GM19035 (cell line): Measurements from ENCODE around the gene CD180.

Source experiments
- ATAC-seq: cut with Tn5 transposase; IDR thresholded peaks from one replicate; pipeline ENCODE4 v1.9.1; 2021; ENCODE audit not compliant: unreplicated experiment

Gene CD180

DNA sequence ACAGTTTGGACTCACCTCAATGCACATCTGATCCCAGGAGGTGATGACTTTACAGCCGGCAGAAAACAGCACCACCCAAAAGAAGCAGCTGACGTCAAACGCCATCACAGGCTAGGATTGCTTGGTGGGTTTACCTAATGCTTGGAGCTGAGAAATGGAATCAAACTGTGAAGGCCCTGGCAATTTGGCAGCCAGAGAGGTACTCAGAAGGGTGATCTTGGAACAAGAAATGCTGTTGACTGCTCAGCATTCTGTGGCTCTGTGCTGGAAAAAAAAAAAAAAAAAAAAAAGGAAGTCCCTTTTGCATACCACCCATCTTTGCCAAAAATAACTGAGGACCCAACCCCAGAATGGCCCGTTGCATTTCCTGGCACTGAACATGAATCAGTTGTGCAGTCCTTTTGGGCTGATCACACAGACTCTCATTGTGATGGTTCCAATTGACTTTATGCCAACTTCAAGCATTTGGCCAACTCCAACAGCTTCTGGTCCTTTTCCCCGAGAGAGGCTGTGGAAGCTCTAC, at the start of gene CD180:
TSS of gene CD180 (minus strand) at position 263 of the 523 bp plus-strand sequence. CDS start at position 105, 158 bp downstream.
- ATAC-seq: no peak

DNA sequence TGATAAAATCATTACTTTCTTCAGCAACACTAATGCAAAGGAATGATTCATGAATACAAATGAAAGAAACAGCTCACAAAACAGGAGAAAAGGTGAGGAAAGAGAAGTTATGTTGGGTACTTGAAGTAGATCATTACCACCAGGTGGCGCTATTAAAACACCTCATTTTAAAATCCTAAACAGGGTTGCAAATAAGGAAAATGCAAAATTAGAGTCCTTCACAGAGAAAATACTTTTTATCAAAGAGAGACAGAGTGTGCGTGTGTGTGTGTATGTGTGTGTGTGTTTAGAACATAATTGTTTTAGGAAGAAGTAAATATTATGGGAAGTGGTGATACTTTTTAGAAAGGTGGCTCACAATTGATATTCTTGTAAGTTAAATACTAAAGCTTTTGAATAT, 49.5 kb upstream of the CD180 start:
- ATAC-seq: no peak

DNA sequence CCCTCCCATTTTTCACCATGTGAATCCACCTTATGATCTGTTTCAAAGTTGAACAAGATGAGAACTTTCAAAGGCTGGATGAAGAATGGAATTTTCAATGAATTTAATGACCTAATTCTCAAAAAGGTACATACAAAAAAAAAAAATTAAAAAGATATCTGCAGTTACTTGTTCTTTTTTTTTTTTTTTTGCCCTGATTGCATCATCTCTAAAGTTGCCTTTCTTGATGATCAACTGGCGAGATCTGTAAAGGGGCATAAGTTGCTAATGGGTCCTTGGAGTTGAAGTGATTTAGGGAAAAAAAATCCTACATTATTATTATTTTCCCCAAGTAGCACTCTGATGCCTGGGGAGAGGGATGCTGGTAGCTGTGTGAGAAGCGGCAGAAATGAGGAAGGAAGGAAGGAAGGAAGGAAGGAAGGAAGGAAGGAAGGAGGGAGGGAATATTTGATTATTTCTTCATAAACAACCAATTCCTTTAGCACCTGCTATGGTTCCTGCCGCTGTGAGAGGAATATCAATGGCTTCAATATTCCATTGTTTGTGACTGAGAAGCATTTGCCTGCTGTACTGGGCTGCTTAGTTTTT, 48.8 kb upstream of the CD180 start:
- ATAC-seq: no peak

DNA sequence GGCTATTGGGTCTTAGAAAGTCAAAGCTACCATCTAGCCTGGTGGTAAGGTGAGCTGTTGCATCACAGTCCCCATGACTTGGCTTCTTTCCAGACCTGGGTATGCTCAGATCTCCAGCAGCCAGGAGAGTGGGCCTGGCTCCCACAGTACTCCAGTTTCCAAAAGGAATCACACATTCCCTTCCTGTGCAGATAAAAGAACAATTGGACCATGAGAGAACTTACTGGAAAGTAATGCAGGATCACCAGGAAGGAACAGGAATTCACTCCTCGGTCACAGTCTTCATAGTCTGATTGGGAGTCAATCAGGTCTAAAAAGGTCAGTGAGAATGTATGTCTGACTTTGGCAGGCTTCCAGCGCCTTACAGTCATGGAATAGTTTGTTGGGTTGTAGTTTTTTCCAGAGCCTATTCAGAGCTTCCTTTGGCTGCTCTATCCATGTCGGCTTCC, 47.8 kb upstream of the CD180 start:
- no peak for ATAC-seq

DNA sequence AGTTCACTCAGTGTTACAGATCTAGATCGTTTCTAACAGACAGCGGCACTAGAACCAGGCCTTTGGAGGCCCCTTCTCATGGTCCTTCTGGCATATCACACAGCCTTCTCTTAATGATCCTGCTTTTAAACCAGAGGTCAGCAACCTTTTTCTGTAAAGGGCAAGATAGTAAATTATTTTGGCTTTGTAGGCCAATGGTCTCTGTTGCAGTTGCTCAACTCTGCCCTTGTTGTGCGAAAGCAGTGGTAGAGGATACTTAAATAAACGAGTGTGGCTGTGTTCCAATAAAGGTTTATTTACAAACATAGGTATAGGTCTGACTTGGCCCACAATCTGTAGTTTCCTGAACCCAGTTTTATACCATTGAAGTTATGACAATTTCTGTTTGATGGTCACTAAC, 47.3 kb upstream of the CD180 start:
- ATAC-seq: no peak

DNA sequence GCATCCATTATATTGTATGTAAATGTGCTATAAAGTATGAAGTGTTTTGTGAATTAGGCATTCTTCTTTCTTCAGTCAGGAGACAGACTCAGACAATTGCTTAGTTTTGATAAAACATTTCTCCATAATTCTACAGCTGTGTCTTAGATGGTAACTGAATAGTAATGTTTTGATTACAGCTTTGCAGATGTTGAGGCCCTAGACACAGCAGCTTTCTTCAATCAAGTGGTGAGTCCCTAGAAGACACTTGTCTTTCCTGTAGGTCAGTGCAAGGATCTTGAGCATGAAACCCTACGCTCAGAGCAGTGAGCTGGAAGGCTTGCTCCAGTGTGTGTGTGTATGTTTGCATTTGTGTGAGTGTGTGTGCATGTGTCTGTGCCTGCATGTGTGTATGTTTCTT, 46.8 kb upstream of the CD180 start:
- ATAC-seq: no peak

DNA sequence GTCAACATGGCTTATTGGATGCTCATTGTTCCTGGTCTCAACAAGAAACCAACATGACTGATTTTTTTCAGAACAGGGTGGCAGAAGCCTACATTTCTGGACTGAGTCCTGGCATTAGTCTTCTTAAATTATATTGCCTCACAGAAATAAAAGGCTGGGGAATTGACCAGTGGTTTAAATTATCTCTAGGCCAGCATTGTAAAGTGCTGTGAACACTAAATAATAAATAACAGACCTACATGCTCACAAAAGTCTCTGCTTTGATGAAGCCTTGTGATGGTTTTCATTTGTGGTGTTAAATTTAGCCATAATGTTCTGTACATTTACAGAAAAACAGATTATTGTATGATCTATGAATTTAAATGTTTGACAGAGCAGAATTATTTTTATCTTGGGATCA, 44.7 kb upstream of the CD180 start:
- no peak for ATAC-seq

DNA sequence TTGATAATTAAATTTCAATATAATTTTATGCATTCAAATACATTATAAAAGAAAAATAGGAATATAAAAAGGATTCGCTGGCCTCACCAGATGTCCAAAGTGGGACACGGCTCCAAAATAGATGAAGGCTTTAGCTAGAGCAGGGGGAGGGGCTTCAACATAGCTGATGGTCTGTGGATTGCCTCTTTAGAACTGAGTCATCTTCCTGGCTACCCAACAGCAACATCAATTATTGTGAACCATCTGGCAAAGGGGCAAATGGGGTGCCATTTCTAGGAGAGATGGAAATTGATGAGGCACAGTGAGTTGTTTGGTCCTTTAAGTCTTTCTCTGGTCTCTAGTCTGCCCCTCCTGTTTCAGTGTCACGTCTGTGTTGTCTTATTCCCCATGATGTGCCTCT, 44.2 kb upstream of the CD180 start:
- no peak for ATAC-seq

DNA sequence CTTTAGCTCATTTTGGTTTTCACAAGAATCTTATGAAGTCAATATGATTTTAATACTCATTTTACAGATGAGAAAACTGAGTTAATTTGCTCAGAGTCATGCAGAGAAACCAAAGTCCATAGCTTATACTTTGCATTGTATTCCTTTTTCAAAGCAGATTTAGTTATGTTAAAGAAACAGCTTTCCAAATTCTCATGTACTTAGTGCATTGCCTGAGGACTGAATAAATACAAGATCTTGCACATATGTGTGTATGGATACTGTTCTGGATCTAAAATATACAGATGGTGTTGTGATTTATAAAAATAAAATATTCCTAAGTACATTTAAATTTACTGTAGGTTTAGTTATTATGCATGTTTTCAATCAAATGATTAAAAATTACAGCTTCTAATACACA, 43.5 kb upstream of the CD180 start:
- ATAC-seq: no peak

DNA sequence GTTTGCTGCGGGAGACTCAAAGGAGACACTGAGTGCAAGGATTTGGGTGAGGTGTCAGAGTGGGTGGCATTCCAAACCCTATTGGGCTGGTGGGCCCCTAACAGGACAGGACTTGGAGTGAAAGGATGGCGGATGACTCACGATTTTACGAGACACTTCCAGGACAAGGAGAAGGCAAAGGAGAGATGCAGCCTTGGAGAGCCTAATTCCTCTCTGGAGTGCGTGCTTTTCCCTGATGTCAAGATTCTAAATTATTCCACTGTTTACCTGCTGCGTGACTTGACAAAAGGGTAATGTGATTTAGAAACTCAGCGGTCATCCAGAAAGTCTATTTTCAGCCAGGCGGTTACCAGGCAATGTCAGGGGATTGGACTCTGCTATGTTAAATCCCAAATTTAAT, 41.6 kb upstream of the CD180 start:
- ATAC-seq: no peak

DNA sequence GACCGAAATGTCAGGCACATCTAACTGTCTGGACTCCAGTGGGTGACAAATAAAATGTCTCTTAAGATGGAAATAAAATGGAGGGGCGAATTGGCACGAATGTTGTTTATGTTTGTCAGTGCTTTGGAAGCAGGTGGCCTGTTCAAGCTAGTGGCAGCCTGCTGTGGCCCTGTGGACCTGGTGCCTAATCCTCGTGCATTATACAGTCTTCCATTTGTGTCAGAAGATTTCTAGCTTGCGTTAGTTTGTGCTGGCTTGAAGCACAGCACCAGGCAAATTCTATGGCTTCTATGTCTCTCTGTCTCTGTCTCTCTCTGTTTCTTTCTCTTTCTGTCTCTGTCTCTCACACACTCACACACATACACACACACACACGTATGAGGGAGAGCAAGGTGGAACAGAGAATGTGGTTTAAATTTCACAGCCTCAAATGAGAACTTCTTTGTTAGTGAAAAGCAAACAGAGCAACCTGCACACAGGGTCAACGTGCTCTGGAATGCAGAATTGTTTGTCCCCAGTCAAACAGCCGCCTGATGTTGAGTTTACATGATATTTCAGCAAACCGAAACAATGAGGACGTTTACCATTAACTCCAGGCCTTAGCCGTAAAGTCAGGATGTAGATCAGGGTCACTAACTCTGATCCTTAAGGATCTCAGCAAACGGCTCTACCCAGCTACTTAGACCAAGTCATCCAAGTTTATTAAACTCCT, 39.0 kb upstream of the CD180 start:
- ATAC-seq: no peak

DNA sequence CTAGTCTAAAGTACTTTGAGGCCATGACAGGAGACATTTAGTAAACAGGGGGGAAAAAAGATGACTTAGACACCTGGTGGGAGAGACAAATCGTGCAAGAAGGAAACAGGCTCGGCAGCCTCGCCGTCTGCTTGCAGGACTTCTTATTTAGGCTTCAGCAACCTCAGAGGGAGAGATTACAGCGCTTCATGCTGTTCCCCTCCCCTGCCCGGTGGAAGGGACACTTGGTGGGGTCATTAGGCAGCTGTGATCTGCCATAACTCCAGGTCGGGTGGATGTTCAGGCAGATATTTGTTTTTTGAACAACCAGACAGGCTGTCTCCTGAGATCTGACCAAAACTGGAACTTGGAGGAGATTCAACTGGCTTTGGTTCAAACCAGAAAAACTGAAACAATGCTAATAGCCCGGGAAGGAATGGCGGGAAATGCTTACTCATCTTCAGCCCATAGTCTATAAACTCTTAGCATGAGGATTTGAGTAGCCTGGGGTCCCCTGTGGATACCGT, 38.1 kb upstream of the CD180 start:
- ATAC-seq: no peak

DNA sequence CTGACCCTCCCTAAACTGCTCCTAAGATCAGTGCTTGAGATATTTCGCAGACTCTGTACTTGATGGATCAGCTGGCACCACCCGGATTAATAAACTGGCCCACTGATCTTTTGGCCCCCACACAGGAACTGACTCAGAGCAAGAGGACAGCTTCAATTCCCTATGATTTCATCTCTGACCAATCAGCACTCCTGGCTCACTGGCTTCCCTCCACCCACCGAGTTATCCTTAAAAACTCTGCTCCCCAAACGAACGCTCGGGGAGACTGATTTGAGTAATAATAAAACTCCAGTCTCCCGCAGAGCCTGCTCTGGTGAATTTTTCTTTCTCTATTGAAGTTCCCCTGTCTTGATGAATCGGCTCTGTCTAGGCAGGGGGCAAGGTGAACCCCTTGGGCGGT, 36.5 kb upstream of the CD180 start:
- ATAC-seq: no peak

DNA sequence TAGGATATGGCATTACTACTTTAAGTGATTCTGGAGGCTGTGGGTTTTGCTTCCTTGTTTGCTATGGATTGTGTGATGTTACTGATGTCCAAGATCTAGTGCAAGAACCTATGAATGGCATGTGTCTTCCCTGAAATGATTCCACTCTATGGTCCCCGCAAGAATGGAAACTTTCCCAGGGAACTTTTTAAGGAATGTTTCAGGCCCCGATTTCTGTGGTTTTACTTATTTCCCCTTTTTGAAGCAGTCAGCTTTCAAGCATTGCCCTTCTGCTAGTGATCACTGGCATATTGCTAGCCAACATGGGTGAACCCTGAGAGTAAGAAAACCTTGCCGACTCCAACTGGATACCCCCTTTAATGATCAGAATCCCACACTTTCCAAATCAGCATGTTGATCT, 26.6 kb upstream of the CD180 start:
- ATAC-seq: no peak

DNA sequence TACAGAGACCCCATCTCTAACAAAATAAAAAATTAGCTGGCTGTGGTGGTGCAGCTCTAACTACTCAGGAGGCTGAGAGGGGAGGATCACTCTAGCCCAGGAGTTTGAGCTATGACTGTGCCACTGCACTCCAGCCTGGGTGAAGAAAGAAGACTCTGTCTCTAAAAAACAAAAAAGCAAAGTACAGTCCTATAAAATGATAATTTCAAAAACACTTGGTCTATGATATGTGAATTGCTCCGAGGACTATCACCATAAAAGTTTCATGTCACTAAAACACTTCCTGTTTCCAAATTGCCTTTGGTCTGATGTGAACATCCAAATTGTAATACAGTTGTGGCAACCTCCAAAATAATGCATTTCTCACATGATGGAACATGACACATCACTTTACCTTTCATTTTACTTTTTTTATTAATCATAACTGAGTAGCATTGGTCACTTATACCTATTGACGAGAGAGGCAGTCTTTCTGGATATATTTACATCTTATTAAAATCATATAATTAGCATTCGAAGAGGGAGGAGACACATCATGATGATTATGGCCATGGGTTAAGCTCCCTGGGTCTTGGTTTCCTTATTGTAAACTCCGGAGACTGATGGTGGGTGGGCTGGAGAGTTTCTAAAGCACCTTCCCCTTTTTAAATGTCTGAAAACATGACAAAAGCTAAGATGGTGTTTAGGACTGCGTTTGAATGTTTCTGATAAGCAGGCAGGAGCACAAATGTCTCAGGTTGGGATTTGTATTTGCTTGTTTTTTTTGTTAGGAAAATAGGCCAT, 25.8 kb upstream of the CD180 start:
- ATAC-seq: peak; percentile 43

DNA sequence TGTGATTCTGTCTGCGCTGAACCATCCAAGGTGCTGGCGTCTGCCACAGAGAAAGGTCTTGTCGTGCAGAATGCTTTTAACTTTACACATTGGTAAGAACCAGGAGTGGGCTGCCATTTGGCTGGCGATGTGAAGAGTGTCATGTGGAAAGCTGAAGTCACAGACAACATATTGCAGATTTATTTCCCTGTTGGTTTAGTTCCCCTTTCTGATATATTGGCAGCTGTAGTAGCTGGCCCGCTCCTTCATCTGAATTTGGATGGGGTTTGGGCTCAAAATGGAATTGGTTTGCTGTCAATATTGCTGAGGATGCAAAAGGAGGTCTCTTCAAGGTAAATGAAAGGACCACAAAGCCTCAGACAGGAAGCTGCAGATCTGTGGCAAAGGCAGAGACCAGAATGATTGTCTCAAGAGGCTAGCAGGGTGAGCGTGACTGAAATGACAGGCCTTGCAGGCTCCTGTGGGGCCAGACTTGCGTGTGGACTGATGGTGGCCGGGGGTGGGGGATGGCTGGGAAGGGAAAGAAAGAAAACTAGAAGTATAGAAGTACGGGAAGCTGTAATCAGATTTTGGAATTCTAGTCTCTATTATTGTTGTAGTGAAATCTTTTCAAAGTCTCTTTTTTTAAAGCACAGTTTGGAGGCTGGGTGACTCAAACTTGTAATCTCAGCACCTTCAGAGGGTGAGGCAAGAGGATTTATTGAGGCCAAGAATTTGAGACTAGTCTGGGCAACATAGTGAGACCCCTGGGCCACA, 25.1 kb upstream of the CD180 start:
- ATAC-seq: peak; percentile 88

DNA sequence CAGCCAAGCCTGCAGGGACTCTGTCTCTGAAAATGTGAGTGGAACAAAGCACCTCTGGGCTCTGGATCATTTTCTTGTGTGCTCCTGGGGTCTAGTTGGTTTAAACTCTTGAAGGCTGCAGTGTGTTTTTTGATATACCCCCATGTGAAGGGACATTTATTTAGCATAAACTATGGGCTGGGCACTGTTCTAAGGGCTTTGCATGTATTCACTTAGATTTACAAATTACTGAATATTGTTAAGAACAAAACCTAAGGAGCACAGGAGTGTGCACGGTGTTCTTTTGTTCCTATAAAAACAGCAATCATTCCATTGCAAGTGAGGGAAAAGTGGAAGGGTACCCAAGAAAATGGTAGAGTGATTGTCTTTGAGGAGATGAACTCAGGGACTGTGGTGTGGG, 20.0 kb upstream of the CD180 start:
- ATAC-seq: no peak

DNA sequence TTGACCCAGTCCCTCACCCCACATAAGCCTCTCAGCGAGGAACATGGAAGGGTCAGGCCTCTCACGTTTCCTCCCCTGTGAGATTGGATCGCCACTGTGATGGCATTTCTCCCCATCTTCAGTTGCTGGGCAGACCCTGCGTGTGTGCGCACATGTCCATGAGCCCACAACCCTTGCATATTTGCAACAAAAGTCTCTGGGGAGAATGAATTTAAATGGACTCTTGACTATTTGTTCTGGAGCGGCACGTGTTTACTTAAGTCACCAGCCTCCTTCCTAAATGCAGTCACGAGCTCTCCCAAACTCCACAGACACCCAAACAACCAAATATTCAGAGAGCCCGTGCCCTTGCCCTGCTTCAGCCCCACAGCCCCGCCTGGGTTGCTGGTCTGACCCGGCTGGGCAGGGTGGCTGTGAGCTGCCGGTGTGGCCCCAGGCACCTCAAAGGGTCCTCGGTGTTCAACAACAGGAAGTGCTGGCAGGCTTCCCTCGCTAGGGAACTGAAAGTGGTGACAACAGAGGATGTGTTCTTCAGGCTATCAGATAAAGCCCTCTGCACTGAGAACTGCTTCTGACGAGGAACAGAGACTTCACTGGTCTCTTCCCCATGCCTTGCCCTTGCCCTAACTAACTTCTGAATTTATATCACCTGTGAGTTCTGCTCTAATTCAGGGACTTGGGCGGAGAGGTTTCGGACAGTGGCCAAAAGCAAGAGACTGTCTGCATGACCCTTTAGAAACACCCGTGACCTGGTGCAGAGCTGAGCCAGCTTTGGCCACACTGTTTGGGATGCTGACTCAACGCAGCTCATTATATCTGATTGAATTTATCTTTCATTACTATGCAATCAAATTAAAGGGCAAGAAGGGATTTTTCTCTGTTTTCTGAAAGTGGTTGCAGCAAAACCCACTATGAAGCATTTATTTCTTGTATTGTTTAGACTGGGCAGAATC, 19.2 kb upstream of the CD180 start:
- ATAC-seq: peak; percentile 100

DNA sequence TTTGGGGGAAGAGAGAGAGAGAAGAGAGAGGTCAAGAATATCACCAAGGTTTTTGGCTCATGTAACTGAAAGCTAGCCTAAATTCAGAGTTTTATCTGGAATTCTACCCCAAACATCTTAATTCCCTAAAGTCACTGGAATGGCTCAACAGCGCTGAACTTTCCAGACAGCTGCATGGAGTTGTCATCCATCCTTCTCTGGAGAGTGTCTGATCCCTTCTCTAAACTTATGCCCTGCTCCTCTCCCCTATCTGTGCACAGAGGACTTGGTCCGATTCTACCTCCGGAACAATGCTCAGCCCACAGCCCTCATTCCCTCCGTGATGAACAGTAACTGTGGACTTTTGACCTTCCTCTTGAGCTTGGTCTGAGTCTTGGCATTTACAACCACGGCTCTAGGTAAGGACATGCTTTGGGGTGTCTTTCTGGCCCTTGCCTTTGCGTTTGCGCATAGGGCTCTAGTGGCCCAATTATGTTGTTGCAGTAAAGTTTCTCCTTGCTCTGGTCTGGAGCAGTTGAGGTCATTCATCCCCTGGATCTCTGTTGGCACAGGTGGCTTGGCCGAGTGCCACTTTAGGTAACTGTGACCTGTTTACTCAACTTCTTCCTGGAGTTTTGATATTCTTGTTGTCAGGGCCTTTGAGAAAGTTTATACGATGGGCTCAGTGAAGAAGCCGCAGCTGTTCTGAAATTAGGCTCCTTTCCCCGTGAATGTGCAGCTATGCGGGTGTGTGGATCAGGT, 18.3 kb upstream of the CD180 start:
- no peak for ATAC-seq
